Peyer's patch (tissue), 4 donors: Measurements from ENCODE around the gene TMEM59L. TPM values are rescaled to one million over a fixed set of nuclear protein-coding genes. Genes with fewer than 3 reads are reported as not detected.

ENCODE experiments used
- DNase-seq, 3 donors: peaks; one replicate each; pipeline ENCODE4 v3.0.0-alpha.2; 2017 to 2019
- H3K27ac ChIP-seq, 4 donors: fragments of 200-600 bp; sonication (generic); one replicate each; pipeline ENCODE4 v1.5.1; 2016 to 2019
- H3K27me3 ChIP-seq, 2 donors: fragments of 200-600 bp; sonication (generic); one replicate each; pipeline ENCODE4 v1.5.1; 2019
- H3K36me3 ChIP-seq, 3 donors: fragments of 200-600 bp; sonication (generic); one replicate each; pipeline ENCODE4 v1.5.1; 2016 to 2019
- H3K4me1 ChIP-seq, 4 donors: fragments of 200-600 bp; sonication (generic); one replicate each; pipeline ENCODE4 v1.5.1; 2016 to 2019
- H3K4me3 ChIP-seq, 4 donors: fragments of 200-600 bp; sonication (generic); 1 replicate in 3 of 4; 2 replicates in 1 of 4; pipeline ENCODE4 v1.5.1; 2016 to 2019; ENCODE audit warnings: mild to moderate bottlenecking in 1 of 4
- H3K9me3 ChIP-seq, 4 donors: fragments of 200-600 bp; sonication (generic); one replicate each; pipeline ENCODE4 v1.5.1; 2016 to 2019; ENCODE audit warnings: mild to moderate bottlenecking in 1 of 4
- POLR2A ChIP-seq, 2 donors: fragments of 450-650 bp; IDR thresholded peaks; one replicate each; pipeline ENCODE4 v1.5.1; 2017; ENCODE audit warnings: antibody characterized with exemption in 2 of 2, mild to moderate bottlenecking in 2 of 2, moderate library complexity in 2 of 2
- total RNA-seq, 4 donors: library from RNA; depleted of rRNA; stranded (reverse); fragments of >200 nt; gene quantifications; one replicate each; pipeline ENCODE4 v1.1.0, GENCODE V29; 2016
- TF ChIP-seq, protein P1 (sequence below), 6 experiments: fragments of 450-650 bp in 4 of 6; fragments of 200-600 bp in 2 of 6; sonication (generic) in 1 of 6; IDR thresholded peaks; one replicate each; pipeline ENCODE4 v1.5.1; 2017 to 2019; ENCODE audit warnings: antibody characterized with exemption in 6 of 6, mild to moderate bottlenecking in 3 of 6, moderate library complexity in 1 of 6

TMEM59L gene
- total RNA-seq, 4 donors from 2014 or later = 0.70 to 2.0 (median 1.7) TPM; not detected in 1

DNA sequence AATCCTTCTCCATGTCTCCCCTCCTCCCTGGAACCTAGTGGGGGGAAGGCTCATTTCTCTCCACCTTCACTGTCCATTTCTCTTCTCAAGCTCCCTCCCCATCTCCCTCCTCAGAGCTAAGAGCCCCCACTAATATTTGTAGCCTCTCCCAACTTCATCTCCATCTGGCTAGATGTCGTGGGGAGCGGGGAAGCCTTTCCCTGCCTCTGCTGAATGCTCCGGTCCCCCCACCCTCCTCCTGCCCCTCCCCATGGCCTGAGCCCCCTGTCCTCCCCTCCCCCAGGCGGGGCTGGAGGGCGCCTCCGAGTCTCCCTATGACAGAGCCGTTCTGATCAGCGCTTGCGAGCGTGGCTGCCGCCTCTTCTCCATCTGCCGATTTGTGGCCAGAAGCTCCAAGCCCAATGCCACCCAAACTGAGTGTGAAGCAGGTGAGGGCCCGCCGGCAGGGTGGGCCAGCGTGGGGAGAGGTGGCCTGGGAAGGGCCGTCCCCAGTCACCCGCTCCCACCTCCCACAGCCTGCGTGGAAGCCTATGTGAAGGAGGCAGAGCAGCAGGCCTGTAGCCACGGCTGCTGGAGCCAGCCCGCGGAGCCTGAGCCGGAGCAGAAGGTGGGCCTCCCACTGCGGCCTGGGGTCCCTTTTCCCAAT lies 1.0 kb downstream of the TMEM59L start:
- no peaks in the 10 kb centered on the region for H3K36me3 ChIP-seq
- peaks cover 0 to 31% (median 22%) of the 10 kb centered on the region in 4 donors for H3K4me1 ChIP-seq
- peaks cover 0 to 49% of the 10 kb centered on the region in 2 donors for H3K27me3 ChIP-seq
- TF ChIP-seq, protein P1, sequence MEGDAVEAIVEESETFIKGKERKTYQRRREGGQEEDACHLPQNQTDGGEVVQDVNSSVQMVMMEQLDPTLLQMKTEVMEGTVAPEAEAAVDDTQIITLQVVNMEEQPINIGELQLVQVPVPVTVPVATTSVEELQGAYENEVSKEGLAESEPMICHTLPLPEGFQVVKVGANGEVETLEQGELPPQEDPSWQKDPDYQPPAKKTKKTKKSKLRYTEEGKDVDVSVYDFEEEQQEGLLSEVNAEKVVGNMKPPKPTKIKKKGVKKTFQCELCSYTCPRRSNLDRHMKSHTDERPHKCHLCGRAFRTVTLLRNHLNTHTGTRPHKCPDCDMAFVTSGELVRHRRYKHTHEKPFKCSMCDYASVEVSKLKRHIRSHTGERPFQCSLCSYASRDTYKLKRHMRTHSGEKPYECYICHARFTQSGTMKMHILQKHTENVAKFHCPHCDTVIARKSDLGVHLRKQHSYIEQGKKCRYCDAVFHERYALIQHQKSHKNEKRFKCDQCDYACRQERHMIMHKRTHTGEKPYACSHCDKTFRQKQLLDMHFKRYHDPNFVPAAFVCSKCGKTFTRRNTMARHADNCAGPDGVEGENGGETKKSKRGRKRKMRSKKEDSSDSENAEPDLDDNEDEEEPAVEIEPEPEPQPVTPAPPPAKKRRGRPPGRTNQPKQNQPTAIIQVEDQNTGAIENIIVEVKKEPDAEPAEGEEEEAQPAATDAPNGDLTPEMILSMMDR (IDR thresholded peaks at IDR 0.05) = no peak
- DNase-seq = no peak
- no peak overlapping the region for H3K27ac ChIP-seq
- no peak overlapping the region for H3K4me3 ChIP-seq
- H3K9me3 ChIP-seq = no peaks in the 10 kb centered on the region

DNA sequence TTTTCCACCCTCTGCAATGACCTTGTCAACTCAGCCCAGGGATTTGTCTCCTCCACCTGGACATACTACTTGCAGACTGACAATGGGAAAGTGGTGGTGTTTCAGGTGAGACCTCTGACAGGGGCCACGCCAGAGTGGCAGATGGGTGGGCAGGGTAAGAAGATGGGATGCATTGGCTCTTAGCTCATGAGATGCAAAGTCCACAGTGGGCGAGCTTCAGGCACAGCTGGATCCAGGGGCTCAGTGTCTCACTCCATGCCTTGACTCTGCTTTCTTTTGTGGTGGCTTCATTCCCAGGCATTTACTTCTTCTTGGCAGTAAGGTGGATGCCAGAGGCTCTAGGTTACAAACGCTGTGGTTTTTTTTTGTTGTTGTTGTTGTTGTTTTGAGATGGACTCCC lies 3.4 kb downstream of the TMEM59L start:
- Histone ChIP-seq H3K27me3 (peaks cover 0 to 31% of the 10 kb centered on the region in 2 donors), H3K9me3 (no peaks in the 10 kb centered on the region), H3K36me3 (no peaks in the 10 kb centered on the region), H3K4me3 (no peak overlapping the region), H3K27ac (no peak overlapping the region), H3K4me1 (peaks cover 0 to 26% (median 20%) of the 10 kb centered on the region in 4 donors)
- no peak for TF ChIP-seq POLR2A (IDR thresholded peaks at IDR 0.05)
- TF ChIP-seq, protein P1 (IDR thresholded peaks at IDR 0.05) = no peak
- no peak for DNase-seq

- no peak for DNase-seq
- Histone ChIP-seq H3K4me3 (no peak overlapping the region), H3K9me3 (no peaks in the 10 kb centered on the region), H3K27me3 (peaks cover 0 to 15% of the 10 kb centered on the region in 2 donors), H3K27ac (no peak overlapping the region), H3K36me3 (no peaks in the 10 kb centered on the region), H3K4me1 (peaks cover 0 to 10% (median 6%) of the 10 kb centered on the region in 4 donors)
- TF ChIP-seq, protein P1 (IDR thresholded peaks at IDR 0.05) = no peak
- TF ChIP-seq POLR2A (IDR thresholded peaks at IDR 0.05) = no peak
Observed at GRCh38 chr19:18617562-18617961, 4.9 kb downstream of the TMEM59L start.

GRCh38 chr19:18618236-18618635 lies 5.6 kb downstream of the TMEM59L start:
- no peak overlapping the region for H3K4me3 ChIP-seq
- H3K4me1 ChIP-seq = peaks cover 0 to 3% (median under 1%) of the 10 kb centered on the region in 4 donors
- DNase-seq = no peak
- TF ChIP-seq POLR2A (IDR thresholded peaks at IDR 0.05) = no peak
- TF ChIP-seq, protein P1 (IDR thresholded peaks at IDR 0.05) = no peak
- no peak overlapping the region for H3K27ac ChIP-seq
- peaks cover 0 to 9% of the 10 kb centered on the region in 2 donors for H3K27me3 ChIP-seq
- H3K36me3 ChIP-seq = no peaks in the 10 kb centered on the region
- no peaks in the 10 kb centered on the region for H3K9me3 ChIP-seq

- no peak for TF ChIP-seq POLR2A (IDR thresholded peaks at IDR 0.05)
- TF ChIP-seq, protein P1 (IDR thresholded peaks at IDR 0.05) = no peak
- H3K27ac ChIP-seq = no peak overlapping the region
- DNase-seq = no peak
- no peak overlapping the region for H3K4me3 ChIP-seq
- H3K9me3 ChIP-seq = no peaks in the 10 kb centered on the region
- no peaks in the 10 kb centered on the region for H3K27me3 ChIP-seq
- no peaks in the 10 kb centered on the region for H3K36me3 ChIP-seq
- no peaks in the 10 kb centered on the region for H3K4me1 ChIP-seq
Observed at GRCh38 chr19:18620311-18620710, 7.6 kb downstream of the TMEM59L start.
